ENCODE results near the gene MARCHF10. TPM values are rescaled to one million over a fixed set of nuclear protein-coding genes. Genes with fewer than 3 reads are reported as not detected.

MARCHF10 gene
- total RNA-seq, 1 donor from 2014 or later = not detected

- H3K4me1 Mint-ChIP-seq (ENCODE audit: unreplicated experiment) = peaks cover 32% of the 10 kb centered on the region
- H3K27me3 Mint-ChIP-seq = peaks cover 36% of the 10 kb centered on the region
- no peaks in the 10 kb centered on the region for H3K36me3 Mint-ChIP-seq
- no peak for TF ChIP-seq CTCF (conservative IDR thresholded peaks at IDR 0.05)
- no peak for DNase-seq (ENCODE audit: extremely low spot score, unreplicated experiment)
- no peak overlapping the region for H3K4me3 Mint-ChIP-seq
- H3K9me3 Mint-ChIP-seq = no peaks in the 10 kb centered on the region
- H3K27ac Mint-ChIP-seq = no peak overlapping the region
Observed at GRCh38 chr17:62760945-62761267, 47.2 kb downstream of the MARCHF10 start.

GRCh38 chr17:62760059-62760944, 47.8 kb downstream of the MARCHF10 start:
- Mint-ChIP-seq H3K9me3 (no peaks in the 10 kb centered on the region), H3K4me3 (no peak overlapping the region), H3K27me3 (peaks cover 36% of the 10 kb centered on the region), H3K27ac (no peak overlapping the region), H3K36me3 (no peaks in the 10 kb centered on the region), H3K4me1 (ENCODE audit: unreplicated experiment) (peaks cover 32% of the 10 kb centered on the region)
- DNase-seq (ENCODE audit: extremely low spot score, unreplicated experiment) = peak; percentile 47
- TF ChIP-seq CTCF (conservative IDR thresholded peaks at IDR 0.05) = no peak

- TF ChIP-seq CTCF (conservative IDR thresholded peaks at IDR 0.05) = no peak
- H3K27ac Mint-ChIP-seq = no peak overlapping the region
- H3K36me3 Mint-ChIP-seq = no peaks in the 10 kb centered on the region
Observed at GRCh38 chr17:62757500-62757951, 50.6 kb downstream of the MARCHF10 start.

GRCh38 chr17:62756198-62756597, 51.9 kb downstream of the MARCHF10 start:
- no peak for DNase-seq (ENCODE audit: extremely low spot score, unreplicated experiment)
- Mint-ChIP-seq H3K36me3 (no peaks in the 10 kb centered on the region), H3K9me3 (no peaks in the 10 kb centered on the region), H3K27me3 (peaks cover 46% of the 10 kb centered on the region), H3K4me3 (no peak overlapping the region), H3K4me1 (ENCODE audit: unreplicated experiment) (peaks cover 37% of the 10 kb centered on the region), H3K27ac (no peak overlapping the region)
- TF ChIP-seq CTCF (conservative IDR thresholded peaks at IDR 0.05) = no peak

More at GRCh38 chr17:62757500-62757951, 50.6 kb downstream of the MARCHF10 start:
- Mint-ChIP-seq H3K27me3 (peaks cover 43% of the 10 kb centered on the region), H3K9me3 (no peaks in the 10 kb centered on the region), H3K4me3 (no peak overlapping the region), H3K4me1 (ENCODE audit: unreplicated experiment) (peaks cover 36% of the 10 kb centered on the region)
- no peak for DNase-seq (ENCODE audit: extremely low spot score, unreplicated experiment)

- Mint-ChIP-seq H3K27ac (no peak overlapping the region), H3K27me3 (peaks cover 52% of the 10 kb centered on the region), H3K4me3 (no peak overlapping the region), H3K4me1 (ENCODE audit: unreplicated experiment) (peaks cover 39% of the 10 kb centered on the region), H3K36me3 (no peaks in the 10 kb centered on the region), H3K9me3 (no peaks in the 10 kb centered on the region)
- no peak for DNase-seq (ENCODE audit: extremely low spot score, unreplicated experiment)
- TF ChIP-seq CTCF (conservative IDR thresholded peaks at IDR 0.05) = no peak
Observed at GRCh38 chr17:62755141-62755851, 52.8 kb downstream of the MARCHF10 start.

Measured in type B pancreatic cell (in vitro differentiated cells).